ENCODE measurements around the gene SNX15.

DNA sequence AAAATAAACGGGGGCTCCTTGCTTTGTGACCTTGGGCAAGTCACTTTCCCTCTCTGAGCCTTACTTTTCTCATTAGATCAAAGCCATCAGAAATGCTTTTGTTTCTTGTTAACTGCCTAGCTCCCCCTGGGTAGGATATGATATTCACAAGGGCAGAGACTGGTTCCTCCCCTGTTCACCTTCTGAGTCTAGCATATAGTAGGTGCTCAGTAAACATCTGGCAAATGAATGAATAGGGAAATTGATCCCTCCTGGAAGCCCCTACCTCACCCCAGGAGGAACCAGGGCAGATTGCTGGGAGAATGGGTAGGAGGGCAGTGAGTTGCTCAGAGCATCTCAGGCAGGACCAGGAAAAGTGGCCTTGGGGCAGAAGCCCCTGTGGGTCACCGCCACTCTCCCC, 7.2 kb downstream of the SNX15 start:
- no peak for TF ChIP-seq CTCF (IDR thresholded peaks at IDR 0.05)
- TF ChIP-seq POLR2A (IDR thresholded peaks at IDR 0.05), result no peak

All from adrenal gland (tissue), 5 donors.